Ramos (cell line): ENCODE results near the gene NDUFS7.

Source experiments
- in situ Hi-C: fragments of 300-500 bp; cut with MboI; formaldehyde crosslinking; loops from one replicate; pipeline ENCODE4 v1.14.3; 2022; ENCODE audit warnings: low sequenced_read_pairs; ENCODE audit not compliant: unreplicated experiment

NDUFS7 gene

DNA sequence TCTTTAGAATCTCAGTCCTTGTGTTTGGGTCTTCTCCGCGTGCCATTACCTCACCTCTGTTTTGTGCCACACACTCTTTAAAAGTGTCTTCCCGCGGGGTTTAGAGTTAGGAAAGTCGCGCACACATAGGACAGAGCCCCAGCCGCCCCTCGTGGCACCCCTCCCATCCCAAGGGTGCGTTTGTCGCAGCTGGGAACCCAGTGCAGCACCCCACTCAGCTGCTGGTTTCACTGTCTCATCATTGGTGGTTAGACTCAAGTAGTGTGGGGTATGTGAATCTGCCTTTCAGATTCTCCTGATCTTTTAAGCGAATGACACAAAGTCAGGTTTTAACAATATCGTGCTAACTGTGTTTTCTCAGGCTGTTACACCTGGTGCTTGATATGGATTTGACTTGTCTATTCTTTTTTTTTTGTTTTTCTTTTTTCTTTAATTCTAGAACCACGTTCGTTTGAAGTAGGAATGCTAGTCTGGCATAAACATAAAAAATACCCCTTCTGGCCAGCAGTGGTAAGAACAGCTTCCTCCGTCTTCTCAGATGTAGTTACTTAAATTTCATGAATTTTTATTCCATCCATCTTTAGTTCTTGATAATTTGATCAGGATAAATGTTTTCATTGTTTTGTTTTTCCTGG lies 19.5 kb upstream of the NDUFS7 start:
- in situ Hi-C loops, result no loop called here

DNA sequence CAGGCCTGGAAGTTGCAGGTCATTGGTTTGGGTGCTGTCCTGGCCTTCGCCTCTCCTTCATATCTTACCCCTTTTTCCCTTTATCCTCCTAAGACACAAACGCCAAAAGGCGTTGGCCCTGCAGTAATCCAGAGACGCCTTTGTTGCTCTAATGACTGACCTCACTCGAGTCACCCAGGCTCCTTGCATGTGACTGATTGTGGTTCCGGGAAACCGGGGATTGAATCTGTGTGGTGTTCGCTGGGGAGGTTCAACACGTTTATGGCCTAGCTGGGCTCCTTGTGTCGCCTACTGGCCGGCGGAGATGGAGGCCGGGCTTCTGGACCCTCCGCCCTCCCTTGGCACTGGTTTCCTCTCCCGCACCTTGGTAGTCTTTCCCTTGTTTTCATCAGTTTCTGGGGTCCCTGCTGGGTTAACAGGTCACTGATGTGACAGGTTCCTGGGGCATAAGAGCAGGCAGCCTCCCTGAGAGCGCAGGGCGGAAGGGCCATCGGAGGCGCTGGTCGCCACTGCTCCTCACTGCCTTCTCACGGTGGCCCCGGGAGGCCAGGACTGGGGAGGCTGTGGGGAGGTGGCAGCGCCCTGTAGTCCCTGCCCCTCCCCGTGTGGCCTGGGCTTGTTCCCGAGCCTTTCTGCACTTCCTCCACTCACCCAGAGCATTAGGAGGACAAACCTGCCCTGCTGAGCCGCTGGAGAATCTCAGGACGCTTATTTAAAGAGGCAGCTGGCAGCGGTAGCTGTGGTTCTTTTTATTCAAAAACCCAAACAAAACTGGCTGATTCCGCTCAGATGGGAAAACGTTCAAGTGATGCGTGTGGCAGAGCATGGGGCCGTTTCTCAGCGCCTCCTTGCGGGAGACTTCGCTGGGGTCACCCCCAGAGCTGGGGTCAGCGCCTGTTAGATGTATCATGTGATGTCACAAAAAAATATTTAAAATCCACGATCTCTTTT lies 18.1 kb upstream of the NDUFS7 start:
- in situ Hi-C loops, result no loop called here

DNA sequence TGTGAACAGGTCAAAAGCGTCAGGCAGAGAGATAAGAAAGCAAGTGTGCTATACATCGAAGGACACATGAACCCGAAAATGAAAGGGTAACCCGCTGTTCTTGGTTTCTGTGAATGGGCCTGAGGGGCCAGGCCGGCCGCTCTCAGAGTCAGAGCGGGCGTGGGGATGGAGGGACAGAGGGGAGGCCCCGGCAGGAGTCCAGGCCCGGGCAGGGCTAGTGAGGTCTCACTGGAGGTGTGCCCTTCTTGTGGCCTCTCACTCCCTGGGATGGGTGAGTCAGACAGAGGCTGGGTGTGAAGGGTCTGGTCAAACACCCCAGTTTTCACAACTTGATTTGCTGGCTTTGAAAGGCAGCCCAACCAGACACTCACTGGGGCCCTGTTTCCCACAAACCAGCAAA lies 17.4 kb upstream of the NDUFS7 start:
- in situ Hi-C loops, result no loop called here

- in situ Hi-C loops, result no loop called here
These were observed 16.5 kb upstream of the NDUFS7 start for GRCh38 chr19:1366899-1367870.

- in situ Hi-C loops, result no loop called here
These were observed 14.4 kb upstream of the NDUFS7 start for GRCh38 chr19:1369214-1369805.

GRCh38 chr19:1370579-1371361 lies 12.9 kb upstream of the NDUFS7 start:
- in situ Hi-C loops, result no loop called here

DNA sequence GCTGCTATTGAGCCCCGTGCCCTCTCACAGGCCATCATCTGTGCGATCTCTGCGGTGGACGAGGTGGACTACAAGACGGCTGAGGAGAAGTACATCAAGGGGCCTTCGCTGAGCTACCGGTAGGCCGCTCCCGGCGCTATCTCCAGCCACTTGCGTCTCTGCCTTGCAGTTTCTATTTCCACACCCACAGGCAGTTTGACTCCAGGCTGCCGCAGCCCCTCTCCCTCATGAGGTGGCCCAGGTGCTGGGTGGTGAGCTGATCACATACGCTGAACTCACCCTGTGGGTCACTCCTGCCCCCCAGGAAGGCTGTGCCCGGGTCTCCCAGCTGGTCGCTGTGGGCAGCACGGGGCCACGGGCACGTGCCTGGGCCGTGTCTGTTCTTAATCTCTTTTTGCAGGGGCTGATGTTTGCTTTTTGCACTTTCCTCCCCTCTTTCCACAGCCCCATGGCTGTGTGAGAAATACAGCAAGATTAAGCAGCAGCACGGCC lies 10.6 kb upstream of the NDUFS7 start:
- in situ Hi-C loops, result no loop called here

DNA sequence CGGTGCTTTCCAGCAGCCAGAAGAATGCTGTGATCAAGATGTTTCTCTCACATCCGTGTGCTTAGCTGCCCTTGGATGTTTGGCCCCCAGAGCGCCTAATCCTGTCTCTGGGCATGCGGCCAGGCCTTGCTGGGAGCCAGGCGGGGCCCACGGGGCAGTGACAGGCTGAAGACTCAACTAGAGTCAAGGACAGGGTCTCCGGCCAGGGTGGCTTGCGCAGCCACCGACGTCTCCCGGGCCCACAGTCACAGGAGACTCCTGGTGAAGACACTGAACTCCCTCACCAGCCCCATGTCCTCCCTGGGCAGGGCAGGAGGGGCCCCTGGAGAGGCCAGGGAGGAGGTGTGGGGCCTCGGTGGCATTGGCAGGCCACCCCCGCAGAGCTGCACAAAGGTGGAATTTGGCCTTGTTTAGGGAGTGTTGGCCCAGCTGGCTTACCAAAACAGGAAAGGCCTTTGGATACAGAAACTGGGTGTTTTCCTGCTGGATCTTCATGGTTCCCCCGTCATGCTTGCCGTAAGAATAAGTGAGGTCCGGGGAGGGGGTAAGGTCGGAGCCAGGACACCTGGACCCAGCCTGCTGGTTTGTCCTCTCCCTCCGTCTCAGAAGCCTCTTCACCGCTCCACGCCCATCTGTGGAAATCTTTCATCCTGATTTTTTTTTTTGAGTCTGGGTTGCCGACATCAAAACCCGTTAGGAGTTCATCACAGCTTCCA lies 10.0 kb upstream of the NDUFS7 start:
- in situ Hi-C loops, result no loop called here

- in situ Hi-C loops, result no loop called here
These were observed 9.5 kb upstream of the NDUFS7 start for GRCh38 chr19:1374250-1374577.

DNA sequence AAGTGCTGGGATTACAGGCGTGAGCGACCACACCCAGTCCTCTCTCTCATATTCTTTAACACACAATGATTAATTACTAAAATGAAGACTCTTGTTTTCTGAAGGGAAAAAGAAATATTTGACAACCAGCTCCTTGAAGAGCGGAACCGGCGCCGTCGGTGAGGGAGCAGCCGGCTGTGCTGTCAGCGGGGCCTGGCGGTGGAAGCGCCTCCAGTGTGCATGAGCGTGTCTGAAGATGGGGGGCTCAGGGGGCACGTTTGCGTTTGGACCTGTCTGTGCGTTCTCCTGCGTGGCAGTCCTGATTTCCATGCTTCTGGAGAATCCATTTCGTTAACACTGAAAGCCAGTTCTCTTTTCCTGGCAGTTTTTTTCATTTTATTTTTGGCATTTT lies 7.3 kb upstream of the NDUFS7 start:
- in situ Hi-C loops, result no loop called here

DNA sequence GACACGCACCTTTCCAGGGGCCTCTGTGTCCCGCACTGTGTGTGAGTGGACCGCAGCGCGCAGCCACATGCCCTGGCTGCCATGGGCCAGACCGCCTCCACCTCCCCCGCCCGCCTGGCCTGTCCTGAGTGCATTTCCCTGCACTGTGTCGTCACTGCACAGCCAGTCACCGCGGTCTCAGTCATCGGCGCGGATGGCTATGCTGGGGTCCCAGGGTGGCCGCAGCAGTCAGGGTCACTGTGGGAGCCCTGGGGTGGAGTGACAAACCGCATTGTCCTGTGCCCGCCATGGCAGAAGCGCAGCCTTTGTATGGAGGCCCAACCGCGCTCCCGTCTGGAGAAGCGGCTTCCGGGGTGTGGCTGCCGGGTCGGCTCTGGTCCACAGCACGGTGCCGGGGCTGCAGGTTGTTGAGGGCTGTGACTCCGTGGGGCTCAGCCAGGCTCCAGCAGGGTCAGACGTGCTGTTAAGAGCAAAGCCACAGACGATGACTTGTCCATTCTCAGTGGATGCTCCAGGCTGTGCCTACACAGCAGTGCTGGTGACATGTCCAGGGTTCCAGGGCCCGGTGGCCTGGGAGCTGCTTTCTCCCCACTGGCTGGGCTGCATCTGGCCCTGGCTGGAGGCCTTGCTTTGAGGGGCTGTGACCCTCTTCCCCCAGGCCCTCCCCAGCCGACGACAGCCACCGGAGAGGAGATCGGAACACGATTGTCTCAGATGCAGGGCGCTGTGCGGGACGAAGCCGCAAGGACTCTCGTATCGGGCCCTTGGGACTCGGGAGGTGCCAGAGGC lies 6.3 kb upstream of the NDUFS7 start:
- in situ Hi-C loops, result no loop called here

GRCh38 chr19:1377965-1378785 lies 5.5 kb upstream of the NDUFS7 start:
- in situ Hi-C loops, result no loop called here

DNA sequence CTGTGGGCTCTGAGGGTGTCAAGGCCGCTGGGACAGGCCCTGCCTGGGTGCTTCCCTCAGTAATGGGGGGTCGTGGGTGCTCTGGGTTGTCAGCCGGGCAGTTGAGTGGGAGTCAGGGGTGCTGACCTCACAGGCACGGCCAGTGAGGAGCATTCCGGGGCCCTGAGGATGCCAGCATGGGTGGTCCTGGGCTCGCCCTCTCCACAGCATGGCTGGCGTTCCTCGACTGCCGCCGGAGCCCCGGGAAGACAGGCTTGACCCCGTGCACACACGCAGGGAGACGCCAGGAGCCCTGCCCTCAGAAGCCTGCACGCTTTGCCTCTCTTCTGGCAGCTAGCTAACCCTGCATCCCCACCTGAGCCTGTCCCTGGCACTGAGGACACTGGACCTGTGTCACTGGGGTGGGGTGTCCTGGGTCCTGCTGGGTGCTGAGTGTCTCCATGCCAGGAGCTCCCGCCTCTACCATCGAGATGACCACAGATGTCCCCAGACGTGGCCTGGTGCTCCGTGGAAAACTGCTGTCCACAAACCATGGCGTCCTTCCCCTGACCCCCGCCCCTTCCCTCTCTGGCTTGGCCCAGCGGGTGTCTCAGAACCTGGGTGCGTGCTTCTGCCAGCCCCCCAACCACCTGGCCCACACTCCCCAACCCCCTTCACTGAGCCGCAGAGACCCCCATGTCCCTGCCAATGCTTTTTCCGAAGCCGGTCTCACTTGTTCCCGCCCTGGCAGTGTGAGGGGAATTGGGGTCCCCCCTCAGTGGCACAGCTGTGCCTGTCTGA lies 4.4 kb upstream of the NDUFS7 start:
- in situ Hi-C loops, result no loop called here

- in situ Hi-C loops, result no loop called here
These were observed 3.7 kb upstream of the NDUFS7 start for GRCh38 chr19:1379961-1380489.

- in situ Hi-C loops, result no loop called here
These were observed 1.5 kb upstream of the NDUFS7 start for GRCh38 chr19:1382250-1382649.

- in situ Hi-C loops, result no loop called here
These were observed 743 bp upstream of the NDUFS7 start for GRCh38 chr19:1383017-1383311.
